ENCODE measurements around the gene UPB1. TPM values are rescaled to one million over a fixed set of nuclear protein-coding genes. Genes with fewer than 3 reads are reported as not detected.

UPB1 gene
- total and polyA plus RNA-seq, 4 donors = 0.87 to 4.5 (median 3.0) TPM

GRCh38 chr22:24496661-24497060 is 1.5 kb downstream of the UPB1 start:
- no peak overlapping the region for H3K27ac ChIP-seq (ENCODE audit: low read depth in 1 of 2, low read length in 1 of 2)
- peaks cover 0 to 12% (median 10%) of the 10 kb centered on the region in 3 donors for H3K27me3 ChIP-seq (ENCODE audit: control insufficient read depth in 3 of 3, insufficient read depth in 3 of 3, low read length in 2 of 3)
- no peak for DNase-seq
- H3K4me3 ChIP-seq = no peak overlapping the region
- no peak for ATAC-seq (ENCODE audit: insufficient read depth, low FRiP score)
- peaks cover 0 to 6% (median 0%) of the 10 kb centered on the region in 4 donors for H3K9me3 ChIP-seq (ENCODE audit: control insufficient read depth in 4 of 4, insufficient read depth in 3 of 4, low read length in 3 of 4)
- peaks cover 0 to 15% (median 0%) of the 10 kb centered on the region in 5 donors for H3K4me1 ChIP-seq (ENCODE audit: control insufficient read depth in 5 of 5, insufficient read depth in 5 of 5, low read length in 5 of 5)
- H3K9ac ChIP-seq (ENCODE audit: insufficient read depth in 1 of 2, low read length in 2 of 2) = no peak overlapping the region
- 60 to 89% methylated on average over 2 of the region's 2 CpGs for WGBS, 2 donors
- no peak for TF ChIP-seq CTCF (IDR thresholded peaks at IDR 0.05; ENCODE audit: control extremely low read depth, extremely low read depth)
- no peaks in the 10 kb centered on the region for H3K36me3 ChIP-seq (ENCODE audit: control insufficient read depth in 4 of 4, insufficient read depth in 4 of 4, low read length in 4 of 4)

- Histone ChIP-seq H3K9ac (ENCODE audit: insufficient read depth in 1 of 2, low read length in 2 of 2) (no peak overlapping the region), H3K36me3 (ENCODE audit: control insufficient read depth in 4 of 4, insufficient read depth in 4 of 4, low read length in 4 of 4) (no peaks in the 10 kb centered on the region), H3K4me1 (ENCODE audit: control insufficient read depth in 5 of 5, insufficient read depth in 5 of 5, low read length in 5 of 5) (peaks cover 0 to 15% (median 0%) of the 10 kb centered on the region in 5 donors), H3K27ac (ENCODE audit: low read depth in 1 of 2, low read length in 1 of 2) (no peak overlapping the region), H3K9me3 (ENCODE audit: control insufficient read depth in 4 of 4, insufficient read depth in 3 of 4, low read length in 3 of 4) (peaks cover 0 to 6% (median 0%) of the 10 kb centered on the region in 4 donors), H3K4me3 (no peak overlapping the region), H3K27me3 (ENCODE audit: control insufficient read depth in 3 of 3, insufficient read depth in 3 of 3, low read length in 2 of 3) (peaks cover 0 to 12% (median 10%) of the 10 kb centered on the region in 3 donors)
- TF ChIP-seq CTCF (IDR thresholded peaks at IDR 0.05; ENCODE audit: control extremely low read depth, extremely low read depth) = no peak
- no peak for DNase-seq
- 40 to 70% methylated on average over 2 of the region's 2 CpGs for WGBS, 2 donors
- ATAC-seq (ENCODE audit: insufficient read depth, low FRiP score) = no peak
These were observed 2.7 kb downstream of the UPB1 start for GRCh38 chr22:24497841-24498258.

GRCh38 chr22:24498824-24499223 is 3.7 kb downstream of the UPB1 start:
- DNase-seq (no peak), ATAC-seq (ENCODE audit: insufficient read depth, low FRiP score) (no peak)
- H3K9ac ChIP-seq (ENCODE audit: insufficient read depth in 1 of 2, low read length in 2 of 2) = no peak overlapping the region
- H3K27me3 ChIP-seq (ENCODE audit: control insufficient read depth in 3 of 3, insufficient read depth in 3 of 3, low read length in 2 of 3) = peaks cover 0 to 8% (median 6%) of the 10 kb centered on the region in 3 donors
- peaks cover 0 to 15% (median 0%) of the 10 kb centered on the region in 5 donors for H3K4me1 ChIP-seq (ENCODE audit: control insufficient read depth in 5 of 5, insufficient read depth in 5 of 5, low read length in 5 of 5)
- no peaks in the 10 kb centered on the region for H3K36me3 ChIP-seq (ENCODE audit: control insufficient read depth in 4 of 4, insufficient read depth in 4 of 4, low read length in 4 of 4)
- WGBS, 2 donors = 88 to 94% methylated on average over 11 of the region's 11 CpGs
- no peak overlapping the region for H3K27ac ChIP-seq (ENCODE audit: low read depth in 1 of 2, low read length in 1 of 2)
- H3K4me3 ChIP-seq = no peak overlapping the region
- peaks cover 0 to 6% (median 0%) of the 10 kb centered on the region in 4 donors for H3K9me3 ChIP-seq (ENCODE audit: control insufficient read depth in 4 of 4, insufficient read depth in 3 of 4, low read length in 3 of 4)
- TF ChIP-seq CTCF (IDR thresholded peaks at IDR 0.05; ENCODE audit: control extremely low read depth, extremely low read depth) = no peak

All from lung (tissue), 12 donors.